ENCODE results near the gene TLNRD1.

Gene TLNRD1

DNA sequence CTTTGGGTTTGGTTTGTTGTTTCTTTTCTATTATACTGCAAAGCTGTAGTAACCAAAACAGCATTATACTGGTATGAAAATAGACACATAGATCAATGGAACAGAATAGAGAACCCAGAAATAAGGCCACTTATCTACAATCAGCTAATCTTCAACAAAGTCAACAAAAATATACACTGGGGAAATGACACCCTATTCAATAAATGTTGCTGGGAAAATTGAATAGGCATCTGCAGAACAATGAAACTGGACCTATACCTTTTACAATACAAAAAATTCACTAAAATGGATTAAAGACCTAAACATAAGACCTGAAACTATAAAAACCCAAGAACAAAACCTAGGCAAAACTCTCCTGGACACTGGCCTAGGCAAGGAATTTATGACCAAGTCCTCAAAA, 52.9 kb downstream of the TLNRD1 start:
- no peaks in the 10 kb centered on the region for H3K27me3 ChIP-seq (ENCODE audit: control insufficient read depth in 1 of 2, insufficient read depth in 2 of 2, low read length in 2 of 2)
- no peaks in the 10 kb centered on the region for H3K9me3 ChIP-seq (ENCODE audit: control insufficient read depth in 1 of 2, low read length in 2 of 2)
- no peak overlapping the region for H3K4me3 ChIP-seq (ENCODE audit: low read depth in 1 of 2, low read length in 2 of 2)
- no peaks in the 10 kb centered on the region for H3K36me3 ChIP-seq (ENCODE audit: control insufficient read depth in 1 of 2, insufficient read depth in 2 of 2, low read length in 2 of 2)
- H3K4me1 ChIP-seq (ENCODE audit: control insufficient read depth in 1 of 2, insufficient read depth in 2 of 2, low read length in 2 of 2) = no peaks in the 10 kb centered on the region
- no peak overlapping the region for H3K9ac ChIP-seq (ENCODE audit: low read depth in 1 of 2, low read length in 2 of 2)
- H3K27ac ChIP-seq (ENCODE audit: low read depth, low read length) = no peak overlapping the region

DNA sequence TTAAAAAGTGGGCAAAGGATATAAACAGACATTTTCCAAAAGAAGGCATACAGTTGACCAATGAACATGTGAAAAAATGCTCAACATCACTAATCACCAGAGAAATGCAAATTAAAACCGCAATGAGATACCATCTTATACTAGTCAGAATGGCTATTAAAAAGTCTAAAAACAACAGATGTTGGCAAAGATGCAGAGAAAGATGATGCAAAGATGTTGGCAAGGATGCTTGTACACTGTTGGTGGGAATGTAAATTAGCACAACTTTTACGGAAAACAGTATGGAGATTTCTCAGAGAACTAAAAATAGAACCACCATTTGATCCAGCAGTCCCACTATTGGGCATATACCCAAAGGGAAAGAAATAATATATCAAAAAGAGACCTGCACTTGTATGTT, 53.5 kb downstream of the TLNRD1 start:
- no peaks in the 10 kb centered on the region for H3K4me1 ChIP-seq (ENCODE audit: control insufficient read depth in 1 of 2, insufficient read depth in 2 of 2, low read length in 2 of 2)
- no peak overlapping the region for H3K4me3 ChIP-seq (ENCODE audit: low read depth in 1 of 2, low read length in 2 of 2)
- H3K9me3 ChIP-seq (ENCODE audit: control insufficient read depth in 1 of 2, low read length in 2 of 2) = no peaks in the 10 kb centered on the region
- H3K27ac ChIP-seq (ENCODE audit: low read depth, low read length) = no peak overlapping the region
- H3K36me3 ChIP-seq (ENCODE audit: control insufficient read depth in 1 of 2, insufficient read depth in 2 of 2, low read length in 2 of 2) = no peaks in the 10 kb centered on the region
- no peaks in the 10 kb centered on the region for H3K27me3 ChIP-seq (ENCODE audit: control insufficient read depth in 1 of 2, insufficient read depth in 2 of 2, low read length in 2 of 2)
- no peak overlapping the region for H3K9ac ChIP-seq (ENCODE audit: low read depth in 1 of 2, low read length in 2 of 2)
